Measurements from ENCODE around the gene WDPCP.
"Not testable (repeated sequence)": the region's sequence is repeated elsewhere in the genome, so short reads cannot be mapped to it uniquely, and the experiment has no call there.

WDPCP gene

DNA sequence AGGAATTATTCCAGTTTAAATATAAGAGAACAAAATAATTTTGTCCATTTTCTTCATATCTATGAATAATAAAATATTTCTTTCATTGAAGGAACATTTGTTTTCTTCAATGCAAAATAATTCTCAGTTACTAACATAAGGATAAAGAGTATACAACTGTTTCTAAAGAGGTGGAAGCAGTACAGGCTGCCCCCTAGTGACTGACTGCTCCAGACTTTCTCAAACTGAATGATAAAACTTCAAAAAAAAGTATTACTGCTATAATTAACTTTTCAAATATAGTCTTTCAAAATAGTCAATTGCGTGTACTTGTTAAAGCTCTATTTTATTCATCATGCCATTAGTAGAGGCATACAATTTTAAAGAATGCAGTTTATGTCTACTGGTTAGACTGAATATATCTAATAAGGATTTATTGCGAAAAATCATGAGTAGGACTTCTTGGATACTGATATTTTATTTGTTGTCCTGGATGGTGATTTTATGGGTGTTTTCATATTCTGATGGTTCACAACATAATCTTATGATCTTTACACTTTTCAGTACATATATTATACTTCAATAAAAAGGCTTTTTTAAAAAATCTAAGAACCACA lies 100.1 kb downstream of the WDPCP start:
- Histone ChIP-seq H3K4me1 (ENCODE audit: insufficient read depth, poor library complexity, severe bottlenecking) (no peaks in the 10 kb centered on the region), H3K27me3 (ENCODE audit: insufficient read depth, poor library complexity, severe bottlenecking) (no peaks in the 10 kb centered on the region), H3K9me3 (ENCODE audit: severe bottlenecking) (peaks cover 3% of the 10 kb centered on the region), H3K27ac (ENCODE audit: poor library complexity, severe bottlenecking) (no peak overlapping the region), H3K36me3 (ENCODE audit: low read depth) (no peaks in the 10 kb centered on the region), H3K4me3 (ENCODE audit: severe bottlenecking) (no peak overlapping the region)
- DNase-seq (ENCODE audit: low spot score) (no peak), ATAC-seq (ENCODE audit: low read depth) (no peak)
- TF ChIP-seq, protein P1, sequence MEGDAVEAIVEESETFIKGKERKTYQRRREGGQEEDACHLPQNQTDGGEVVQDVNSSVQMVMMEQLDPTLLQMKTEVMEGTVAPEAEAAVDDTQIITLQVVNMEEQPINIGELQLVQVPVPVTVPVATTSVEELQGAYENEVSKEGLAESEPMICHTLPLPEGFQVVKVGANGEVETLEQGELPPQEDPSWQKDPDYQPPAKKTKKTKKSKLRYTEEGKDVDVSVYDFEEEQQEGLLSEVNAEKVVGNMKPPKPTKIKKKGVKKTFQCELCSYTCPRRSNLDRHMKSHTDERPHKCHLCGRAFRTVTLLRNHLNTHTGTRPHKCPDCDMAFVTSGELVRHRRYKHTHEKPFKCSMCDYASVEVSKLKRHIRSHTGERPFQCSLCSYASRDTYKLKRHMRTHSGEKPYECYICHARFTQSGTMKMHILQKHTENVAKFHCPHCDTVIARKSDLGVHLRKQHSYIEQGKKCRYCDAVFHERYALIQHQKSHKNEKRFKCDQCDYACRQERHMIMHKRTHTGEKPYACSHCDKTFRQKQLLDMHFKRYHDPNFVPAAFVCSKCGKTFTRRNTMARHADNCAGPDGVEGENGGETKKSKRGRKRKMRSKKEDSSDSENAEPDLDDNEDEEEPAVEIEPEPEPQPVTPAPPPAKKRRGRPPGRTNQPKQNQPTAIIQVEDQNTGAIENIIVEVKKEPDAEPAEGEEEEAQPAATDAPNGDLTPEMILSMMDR (IDR thresholded peaks at IDR 0.05; ENCODE audit: poor library complexity, severe bottlenecking) = peak; percentile 87

DNA sequence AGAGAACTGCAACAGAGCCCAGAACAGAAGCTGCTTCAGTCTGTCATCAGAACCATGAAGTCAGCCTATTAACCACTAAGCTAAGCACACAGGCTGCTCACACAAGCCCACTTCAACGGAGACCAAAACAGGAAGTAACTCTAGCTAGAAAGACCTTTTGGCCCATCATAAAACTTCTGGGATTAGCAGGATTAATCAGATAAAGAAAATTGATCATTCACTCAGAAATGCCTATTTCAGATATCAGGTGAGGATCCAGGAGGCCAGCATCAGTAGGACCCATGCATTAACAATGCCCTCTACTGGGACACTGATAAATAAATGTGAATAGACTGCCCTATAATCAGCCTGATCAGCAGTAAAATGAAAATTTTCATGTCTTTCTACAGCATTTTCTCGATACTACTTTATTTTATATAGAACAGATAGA lies 101.4 kb downstream of the WDPCP start:
- peaks cover 3% of the 10 kb centered on the region for H3K9me3 ChIP-seq (ENCODE audit: severe bottlenecking)
- H3K4me3 ChIP-seq (ENCODE audit: severe bottlenecking) = no peak overlapping the region
- TF ChIP-seq, protein P1 (IDR thresholded peaks at IDR 0.05; ENCODE audit: poor library complexity, severe bottlenecking) = peak; percentile 12
- no peaks in the 10 kb centered on the region for H3K36me3 ChIP-seq (ENCODE audit: low read depth)
- H3K4me1 ChIP-seq (ENCODE audit: insufficient read depth, poor library complexity, severe bottlenecking) = no peaks in the 10 kb centered on the region
- DNase-seq (ENCODE audit: low spot score) (no peak), ATAC-seq (ENCODE audit: low read depth) (no peak)
- H3K27me3 ChIP-seq (ENCODE audit: insufficient read depth, poor library complexity, severe bottlenecking) = no peaks in the 10 kb centered on the region
- H3K27ac ChIP-seq (ENCODE audit: poor library complexity, severe bottlenecking) = no peak overlapping the region

DNA sequence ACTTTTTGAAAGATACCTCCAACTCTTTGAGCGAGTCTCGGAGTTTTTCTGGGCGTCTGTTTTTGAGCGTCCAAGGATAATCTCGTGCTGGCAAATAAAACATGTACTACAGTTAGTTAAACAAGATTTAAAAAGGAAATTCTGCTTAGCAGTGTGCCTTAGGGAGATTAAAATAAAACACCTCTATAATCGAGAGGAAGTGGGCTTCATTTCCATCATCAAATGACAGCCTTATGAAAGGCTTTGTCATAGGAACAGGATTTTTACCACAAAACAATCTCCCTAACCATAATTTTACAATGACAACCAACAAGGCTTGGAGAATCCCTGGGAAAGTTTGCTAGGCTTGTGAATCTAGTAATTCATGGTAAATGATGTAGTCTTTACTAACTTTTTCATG lies 103.4 kb downstream of the WDPCP start:
- Histone ChIP-seq H3K27me3 (ENCODE audit: insufficient read depth, poor library complexity, severe bottlenecking) (no peaks in the 10 kb centered on the region), H3K4me3 (ENCODE audit: severe bottlenecking) (no peak overlapping the region), H3K36me3 (ENCODE audit: low read depth) (no peaks in the 10 kb centered on the region), H3K27ac (ENCODE audit: poor library complexity, severe bottlenecking) (no peak overlapping the region), H3K9me3 (ENCODE audit: severe bottlenecking) (peaks cover 3% of the 10 kb centered on the region), H3K4me1 (ENCODE audit: insufficient read depth, poor library complexity, severe bottlenecking) (no peaks in the 10 kb centered on the region)
- ATAC-seq (ENCODE audit: low read depth) (no peak), DNase-seq (ENCODE audit: low spot score) (no peak)
- TF ChIP-seq, protein P1 (IDR thresholded peaks at IDR 0.05; ENCODE audit: poor library complexity, severe bottlenecking) = no peak

DNA sequence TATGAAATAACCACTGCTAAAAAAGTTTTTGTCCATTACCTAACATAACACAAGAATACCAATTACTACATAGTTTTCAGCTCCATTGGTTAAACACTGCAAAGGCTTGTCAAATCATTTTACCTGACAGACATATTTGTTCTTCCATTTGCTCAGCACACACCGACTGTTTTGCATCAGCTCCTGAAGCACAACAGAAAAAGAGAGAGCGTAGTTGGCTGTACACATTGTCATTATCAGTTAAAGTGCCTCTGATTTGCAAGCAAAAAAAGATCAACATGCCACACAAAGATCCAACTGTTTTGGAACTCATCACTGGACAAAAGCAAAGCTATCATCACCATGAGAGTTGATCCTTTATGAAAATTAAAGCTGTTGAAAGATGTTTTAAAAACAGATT lies 103.8 kb downstream of the WDPCP start:
- no peaks in the 10 kb centered on the region for H3K36me3 ChIP-seq (ENCODE audit: low read depth)
- no peak overlapping the region for H3K4me3 ChIP-seq (ENCODE audit: severe bottlenecking)
- DNase-seq (ENCODE audit: low spot score) (no peak), ATAC-seq (ENCODE audit: low read depth) (no peak)
- H3K27ac ChIP-seq (ENCODE audit: poor library complexity, severe bottlenecking) = no peak overlapping the region
- peaks cover 3% of the 10 kb centered on the region for H3K9me3 ChIP-seq (ENCODE audit: severe bottlenecking)
- H3K4me1 ChIP-seq (ENCODE audit: insufficient read depth, poor library complexity, severe bottlenecking) = no peaks in the 10 kb centered on the region
- H3K27me3 ChIP-seq (ENCODE audit: insufficient read depth, poor library complexity, severe bottlenecking) = no peaks in the 10 kb centered on the region
- TF ChIP-seq, protein P1 (IDR thresholded peaks at IDR 0.05; ENCODE audit: poor library complexity, severe bottlenecking) = no peak

DNA sequence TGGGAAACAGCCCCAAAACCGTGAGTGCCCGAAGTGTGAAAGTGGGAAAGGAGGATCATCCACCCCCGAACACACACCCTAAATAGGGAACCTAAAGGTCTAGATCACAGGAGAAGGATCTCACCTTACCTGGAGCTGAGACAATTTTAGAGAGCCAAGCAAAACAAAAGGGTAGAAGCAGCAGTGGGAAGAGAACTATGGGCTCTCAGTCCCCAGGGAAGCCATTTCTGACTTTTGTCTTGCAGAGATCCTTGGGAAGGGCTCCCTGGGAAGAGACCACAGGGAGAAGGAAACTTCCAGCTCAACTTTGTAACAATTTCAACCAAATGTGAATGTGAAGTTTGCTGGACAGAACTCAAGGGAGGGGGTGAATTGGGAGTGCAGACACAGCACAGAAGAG lies 110.6 kb downstream of the WDPCP start:
- Histone ChIP-seq H3K36me3 (ENCODE audit: low read depth) (no peaks in the 10 kb centered on the region), H3K9me3 (ENCODE audit: severe bottlenecking) (no peaks in the 10 kb centered on the region), H3K27ac (ENCODE audit: poor library complexity, severe bottlenecking) (no peak overlapping the region), H3K27me3 (ENCODE audit: insufficient read depth, poor library complexity, severe bottlenecking) (no peaks in the 10 kb centered on the region), H3K4me1 (ENCODE audit: insufficient read depth, poor library complexity, severe bottlenecking) (no peaks in the 10 kb centered on the region), H3K4me3 (ENCODE audit: severe bottlenecking) (no peak overlapping the region)
- TF ChIP-seq, protein P1 (IDR thresholded peaks at IDR 0.05; ENCODE audit: poor library complexity, severe bottlenecking) = no peak
- no peak for ATAC-seq (ENCODE audit: low read depth)
- no peak for DNase-seq (ENCODE audit: low spot score)

DNA sequence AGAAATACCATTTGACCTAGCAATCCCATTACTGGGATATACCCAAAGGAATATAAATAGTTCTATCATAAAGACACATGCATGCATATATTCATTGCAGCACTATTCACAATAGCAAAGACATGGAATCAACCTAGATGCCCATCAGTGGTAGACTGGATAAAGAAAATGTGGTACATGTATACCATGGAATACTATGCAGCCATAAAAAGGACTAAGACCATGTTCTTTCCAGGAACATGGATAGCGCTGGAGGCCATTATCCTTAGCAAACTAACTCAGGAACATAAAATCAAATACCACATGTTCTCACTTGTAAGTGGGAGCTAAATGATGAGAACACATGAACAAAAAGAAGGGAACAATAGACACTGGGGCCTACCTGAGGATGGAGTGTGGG lies 119.0 kb downstream of the WDPCP start:
- not testable (repeated sequence) for H3K36me3 ChIP-seq (ENCODE audit: low read depth); H3K27ac ChIP-seq (ENCODE audit: poor library complexity, severe bottlenecking); H3K27me3 ChIP-seq (ENCODE audit: insufficient read depth, poor library complexity, severe bottlenecking); H3K9me3 ChIP-seq (ENCODE audit: severe bottlenecking); H3K4me3 ChIP-seq (ENCODE audit: severe bottlenecking); ATAC-seq (ENCODE audit: low read depth); H3K4me1 ChIP-seq (ENCODE audit: insufficient read depth, poor library complexity, severe bottlenecking); DNase-seq (ENCODE audit: low spot score)

Measured in RWPE2 (cell line).